HepG2 (cell line): ENCODE measurements around the gene TREML1.

Source experiments
- EZH2 ChIP-seq: conservative IDR thresholded peaks from 2 replicates; pipeline ENCODE4 v1.6.1; 2012; ENCODE audit warnings: mild to moderate bottlenecking, low read depth, low read length, moderate library complexity
- FOXJ3 ChIP-seq: sonication (generic); formaldehyde crosslinking; IDR thresholded peaks from 2 replicates; pipeline ENCODE4 v1.4.0; 2020; ENCODE audit warnings: missing genetic modification reagents, mild to moderate bottlenecking, borderline replicate concordance
- FOXK1 ChIP-seq: sonication (generic); formaldehyde crosslinking; IDR thresholded peaks from 2 replicates; pipeline ENCODE4 v1.4.0; 2020; ENCODE audit warnings: low read depth, missing genetic modification reagents, borderline replicate concordance
- GLI4 ChIP-seq: sonication (generic); formaldehyde crosslinking; IDR thresholded peaks from 2 replicates; pipeline ENCODE4 v1.5.1; 2020; ENCODE audit warnings: missing genetic modification reagents, mild to moderate bottlenecking, moderate library complexity, borderline replicate concordance
- HNF1B ChIP-seq: sonication (generic); formaldehyde crosslinking; IDR thresholded peaks from 2 replicates; pipeline ENCODE4 v1.5.1; 2020; ENCODE audit warnings: mild to moderate bottlenecking, moderate library complexity, missing genetic modification reagents
- NR2C2 ChIP-seq: sonication (generic); formaldehyde crosslinking; IDR thresholded peaks from 2 replicates; pipeline ENCODE4 v1.4.0; 2020; ENCODE audit warnings: missing genetic modification reagents, mild to moderate bottlenecking, moderate library complexity, borderline replicate concordance
- POLR2AphosphoS2 ChIP-seq: IDR thresholded peaks from 2 replicates; pipeline ENCODE4 v1.6.1; 2011; ENCODE audit warnings: low read depth, low read length, improper control_type of control experiment
- SMAD3 ChIP-seq: sonication (generic); formaldehyde crosslinking; IDR thresholded peaks from 2 replicates; pipeline ENCODE4 v1.4.0; 2020; ENCODE audit warnings: missing genetic modification reagents
- SMC3 ChIP-seq: IDR thresholded peaks from 2 replicates; pipeline ENCODE4 v1.6.1; 2011; ENCODE audit warnings: low read length, improper control_type of control experiment
- ZBTB44 ChIP-seq: sonication (generic); formaldehyde crosslinking; IDR thresholded peaks from 2 replicates; pipeline ENCODE4 v1.4.0; 2020; ENCODE audit warnings: missing genetic modification reagents
- TF ChIP-seq, protein P1 (sequence below): sonication (generic); formaldehyde crosslinking; IDR thresholded peaks from 2 replicates; pipeline ENCODE4 v1.8.1; 2023; ENCODE audit warnings: missing genetic modification reagents, inconsistent platforms, borderline replicate concordance

DNA sequence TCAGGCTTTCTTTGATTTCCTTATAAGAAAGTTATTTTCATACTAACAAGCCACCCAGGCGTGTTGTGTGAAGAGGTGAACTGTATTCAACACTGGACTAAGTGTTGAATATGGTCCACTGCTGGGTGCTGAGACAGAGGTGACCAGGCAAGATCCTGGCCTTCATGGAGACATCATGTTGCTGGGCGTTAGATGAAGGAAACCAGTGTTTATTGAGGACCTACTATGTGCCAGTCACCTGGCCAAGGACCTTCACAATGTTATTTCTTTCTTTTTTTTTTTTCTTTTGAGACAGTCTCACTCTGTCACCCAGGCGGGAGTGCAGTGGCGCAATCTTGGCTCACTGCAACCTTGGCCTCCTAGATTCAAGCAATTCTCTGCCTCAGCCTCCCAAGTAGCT lies 1.9 kb upstream of the TREML1 start:
- TF ChIP-seq EZH2: no peak
- no peak for TF ChIP-seq FOXK1 (CRISPR knock-in tag)
- no peak for TF ChIP-seq GLI4 (CRISPR knock-in tag)
- TF ChIP-seq SMAD3: no peak
- no peak for TF ChIP-seq SMC3
- TF ChIP-seq, protein P1, sequence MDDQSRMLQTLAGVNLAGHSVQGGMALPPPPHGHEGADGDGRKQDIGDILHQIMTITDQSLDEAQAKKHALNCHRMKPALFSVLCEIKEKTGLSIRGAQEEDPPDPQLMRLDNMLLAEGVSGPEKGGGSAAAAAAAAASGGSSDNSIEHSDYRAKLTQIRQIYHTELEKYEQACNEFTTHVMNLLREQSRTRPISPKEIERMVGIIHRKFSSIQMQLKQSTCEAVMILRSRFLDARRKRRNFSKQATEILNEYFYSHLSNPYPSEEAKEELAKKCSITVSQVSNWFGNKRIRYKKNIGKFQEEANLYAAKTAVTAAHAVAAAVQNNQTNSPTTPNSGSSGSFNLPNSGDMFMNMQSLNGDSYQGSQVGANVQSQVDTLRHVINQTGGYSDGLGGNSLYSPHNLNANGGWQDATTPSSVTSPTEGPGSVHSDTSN: no peak
- no peak for TF ChIP-seq NR2C2
- TF ChIP-seq HNF1B (CRISPR knock-in tag): no peak
- no peak for TF ChIP-seq ZBTB44 (CRISPR knock-in tag)
- no peak for TF ChIP-seq FOXJ3 (CRISPR knock-in tag)
- TF ChIP-seq POLR2AphosphoS2: no peak
